Activated CD4-positive, CD25-positive, alpha-beta regulatory T cell treated with anti-CD3 and anti-CD28 coated beads, Interleukin-2, amount 50 U/mL, for 16 hours (primary cell): ENCODE results near the gene C20orf173.
"Not testable (repeated sequence)": the region's sequence is repeated elsewhere in the genome, so short reads cannot be mapped to it uniquely, and the experiment has no call there.

Experiments used
- DNase-seq: peaks from one replicate; pipeline ENCODE4 v3.0.0-alpha.2; 2020; ENCODE audit warnings: low read depth, low spot score

Gene C20orf173

GRCh38 chr20:35529552-35529951 is at the start of gene C20orf173:
TSS of gene C20orf173 (minus strand) at chr20:35529652. CDS start at chr20:35529373, 279 bp downstream.
- DNase-seq: no peak

- no peak for DNase-seq
Measured at GRCh38 chr20:35579196-35579595, 49.7 kb upstream of the C20orf173 start.

- DNase-seq: no peak
Measured at GRCh38 chr20:35578469-35578868, 49.0 kb upstream of the C20orf173 start.

GRCh38 chr20:35576816-35577215 is 47.4 kb upstream of the C20orf173 start:
- DNase-seq: no peak

GRCh38 chr20:35575958-35576357 is 46.5 kb upstream of the C20orf173 start:
- no peak for DNase-seq

GRCh38 chr20:35572838-35573237 is 43.4 kb upstream of the C20orf173 start:
- no peak for DNase-seq

GRCh38 chr20:35571555-35571954 is 42.1 kb upstream of the C20orf173 start:
- DNase-seq: no peak

GRCh38 chr20:35568645-35569044 is 39.2 kb upstream of the C20orf173 start:
- no peak for DNase-seq

- DNase-seq: no peak
Measured at GRCh38 chr20:35564905-35565304, 35.5 kb upstream of the C20orf173 start.

GRCh38 chr20:35563834-35564233 is 34.4 kb upstream of the C20orf173 start:
- DNase-seq: no peak

- no peak for DNase-seq
Measured at GRCh38 chr20:35562541-35563110, 33.2 kb upstream of the C20orf173 start.

- DNase-seq: no peak
Measured at GRCh38 chr20:35561671-35562070, 32.2 kb upstream of the C20orf173 start.

- no peak for DNase-seq
Measured at GRCh38 chr20:35561268-35561667, 31.8 kb upstream of the C20orf173 start.

GRCh38 chr20:35560541-35560940 is 31.1 kb upstream of the C20orf173 start:
- no peak for DNase-seq

GRCh38 chr20:35560105-35560511 is 30.7 kb upstream of the C20orf173 start:
- no peak for DNase-seq

GRCh38 chr20:35559042-35559693 is 29.7 kb upstream of the C20orf173 start:
- DNase-seq: no peak

GRCh38 chr20:35558451-35558850 is 29.0 kb upstream of the C20orf173 start:
- DNase-seq: no peak

GRCh38 chr20:35556871-35557270 is 27.4 kb upstream of the C20orf173 start:
- DNase-seq: no peak

- DNase-seq: no peak
Measured at GRCh38 chr20:35555951-35556645, 26.6 kb upstream of the C20orf173 start.

- not testable (repeated sequence) for DNase-seq
Measured at GRCh38 chr20:35555461-35555860, 26.0 kb upstream of the C20orf173 start.

GRCh38 chr20:35552914-35553313 is 23.5 kb upstream of the C20orf173 start:
- no peak for DNase-seq

GRCh38 chr20:35551503-35551902 is 22.1 kb upstream of the C20orf173 start:
- no peak for DNase-seq

- DNase-seq: no peak
Measured at GRCh38 chr20:35547329-35547728, 17.9 kb upstream of the C20orf173 start.
